GM21528 (cell line): ENCODE results near the gene GBP1.
"Not testable (repeated sequence)": the region's sequence is repeated elsewhere in the genome, so short reads cannot be mapped to it uniquely, and the experiment has no call there.

Experiments
- ATAC-seq: cut with Tn5 transposase; IDR thresholded peaks from one replicate; pipeline ENCODE4 v1.9.1; 2021; ENCODE audit warnings: mild to moderate bottlenecking, moderate library complexity; ENCODE audit not compliant: unreplicated experiment, low FRiP score

GBP1 gene

GRCh38 chr1:89022167-89022959, 42.6 kb downstream of the GBP1 start, which contains the start of gene GBP3:
Gene GBP3 (minus strand): TSS chr1:89022866. CDS start chr1:89020721, 2,145 bp downstream.
- ATAC-seq: peak; percentile 73

- not testable (repeated sequence) for ATAC-seq
Observed at GRCh38 chr1:89018318-89018717, 46.7 kb downstream of the GBP1 start.

- ATAC-seq: no peak
Observed at GRCh38 chr1:89008511-89008910, 56.5 kb downstream of the GBP1 start.

- no peak for ATAC-seq
Observed at GRCh38 chr1:89005286-89006151, 59.5 kb downstream of the GBP1 start.
